K562 (cell line): Measurements from ENCODE around the gene CD6. TPM values are rescaled to one million over a fixed set of nuclear protein-coding genes. Genes with fewer than 3 reads are reported as not detected.

Experiments used
- ATAC-seq: fragments of 200-7000 bp; cut with Tn5 transposase; 3 replicates; pipeline ENCODE4 v1.9.1; 2020; ENCODE audit warnings: moderate library complexity
- BruUV-seq: library from RNA; stranded (reverse); fragments of 400-500 nt; replicated peaks from 2 replicates; lab custom pipeline; 2021; lab: Mats Ljungman, UMichigan
- CTCF ChIA-PET: fragments of 300-600 bp; formaldehyde crosslinking; extraction: SDS; loops from one replicate; lab custom pipeline; 2021; ENCODE audit warnings: low intra/inter-chr PET ratio; lab: Yijun Ruan, JAX
- POLR2A ChIA-PET: fragments of 300-600, 350-650 bp; sonication (Branson Sonifier 250); formaldehyde crosslinking; extraction: SDS; loops from one replicate; lab custom pipeline; 2021; ENCODE audit warnings: antibody characterized with exemption, inconsistent platforms; lab: Yijun Ruan, JAX
- DNase-seq, 4 experiments: peaks; one replicate each; pipeline versions ENCODE4 v3.0.0 to v3.0.0-alpha.2; 2011 to 2018; ENCODE audit warnings: low spot score in 3 of 4, mixed read lengths in 3 of 4; ENCODE audit errors: extremely low read depth in 1 of 4
- FAIRE-seq: peaks from 2 replicates; lab custom pipeline; 2011; peaks lifted over from hg19 to GRCh38; lab: Jason Lieb, UNC
- H2AFZ ChIP-seq: 2 replicates; pipeline ENCODE4 v1.6.0; 2011; ENCODE audit warnings: low read depth, low read length, control low read depth, inconsistent platforms
- H3K27ac ChIP-seq: fragments of 200-600 bp; 3 replicates; pipeline ENCODE4 v1.8.0; 2011; ENCODE audit warnings: low read depth, mild to moderate bottlenecking, control low read depth, inconsistent platforms, low read length, moderate library complexity, mixed read lengths; ENCODE audit errors: extremely low read depth
- H3K27me3 ChIP-seq, 2 experiments: fragments of 300-600 bp in 1 of 2; 2 replicates in 1 of 2; 3 replicates in 1 of 2; pipeline versions ENCODE4 v1.6.0 to v1.8.0; 2011; ENCODE audit warnings: inconsistent platforms in 2 of 2, low read length in 2 of 2, mild to moderate bottlenecking in 1 of 2, mixed read lengths in 1 of 2, moderate library complexity in 1 of 2; ENCODE audit not compliant: control insufficient read depth in 2 of 2, insufficient read depth in 2 of 2
- H3K36me3 ChIP-seq: fragments of 300-600 bp; 3 replicates; pipeline ENCODE4 v1.8.0; 2011; ENCODE audit warnings: mild to moderate bottlenecking, low read length, inconsistent platforms; ENCODE audit not compliant: control insufficient read depth, insufficient read depth
- H3K4me1 ChIP-seq, 2 experiments: fragments of 200-600 bp in 1 of 2; replicated peaks in 1 of 2; 2 replicates in 1 of 2; 3 replicates in 1 of 2; pipeline versions ENCODE4 v1.5.1 to v1.8.0; 2011; ENCODE audit warnings: inconsistent platforms in 2 of 2, low read length in 2 of 2, mild to moderate bottlenecking in 1 of 2, mixed read lengths in 1 of 2, moderate library complexity in 1 of 2; ENCODE audit not compliant: control insufficient read depth in 2 of 2, insufficient read depth in 2 of 2
- H3K4me2 ChIP-seq: 2 replicates; pipeline ENCODE4 v1.6.1; 2011; ENCODE audit warnings: low read length, control low read depth, inconsistent platforms, mixed read lengths; ENCODE audit not compliant: insufficient read depth
- H3K4me3 ChIP-seq: fragments of 200-600 bp; sonication (generic), shearing (Covaris generic); 2 replicates; pipeline ENCODE4 v1.5.1; 2016; ENCODE audit warnings: control low read depth, inconsistent platforms
- H3K79me2 ChIP-seq: fragments of 200-600 bp; 3 replicates; pipeline ENCODE4 v1.8.0; 2011; ENCODE audit warnings: low read length, inconsistent platforms; ENCODE audit not compliant: control insufficient read depth, insufficient read depth
- H3K9ac ChIP-seq, 2 experiments: 2 replicates each; pipeline versions ENCODE4 v1.6.0 to v1.6.1; 2011; ENCODE audit warnings: low read depth in 2 of 2, low read length in 2 of 2, control low read depth in 1 of 2, inconsistent platforms in 1 of 2, mild to moderate bottlenecking in 1 of 2, mixed read lengths in 1 of 2; ENCODE audit not compliant: insufficient read depth in 1 of 2
- H3K9me1 ChIP-seq: one replicate; pipeline ENCODE4 v1.6.0; 2011; ENCODE audit warnings: inconsistent platforms, mild to moderate bottlenecking, low read length, moderate library complexity; ENCODE audit not compliant: control insufficient read depth, insufficient read depth
- H3K9me3 ChIP-seq: replicated peaks from 2 replicates; pipeline ENCODE4 v1.5.1; 2011; ENCODE audit warnings: low read depth, low read length, inconsistent platforms; ENCODE audit not compliant: control insufficient read depth, insufficient read depth
- H4K20me1 ChIP-seq: replicated peaks from 2 replicates; pipeline ENCODE4 v1.6.1; 2011; ENCODE audit warnings: low read length, inconsistent platforms, mixed read lengths; ENCODE audit not compliant: control insufficient read depth, insufficient read depth
- CBX1 ChIP-seq: sonication (generic); IDR thresholded peaks from 2 replicates; pipeline ENCODE4 v1.6.1; 2016; ENCODE audit warnings: antibody characterized with exemption, low read depth, mild to moderate bottlenecking
- FOXJ2 ChIP-seq: fragments of 200-800 bp; sonication (Bioruptor generic); IDR thresholded peaks from 2 replicates; pipeline ENCODE4 v1.6.1; 2016; ENCODE audit warnings: missing genetic modification characterization, missing compliant biosample characterization
- IFI16 ChIP-seq: fragments of 250-450 bp; sonication (Bioruptor Pico); IDR thresholded peaks from 2 replicates; pipeline ENCODE4 v2.1.2; 2022; ENCODE audit warnings: mild to moderate bottlenecking, inconsistent platforms
- MAFK ChIP-seq: IDR thresholded peaks from 2 replicates; pipeline ENCODE4 v1.6.1; 2011; ENCODE audit warnings: low read length, improper control_type of control experiment
- NCOA4 ChIP-seq: fragments of 450-650 bp; IDR thresholded peaks from 2 replicates; pipeline ENCODE4 v1.6.1; 2018; ENCODE audit warnings: mild to moderate bottlenecking; ENCODE audit not compliant: partially characterized antibody
- SRF ChIP-seq, 2 experiments: fragments of 250-450, 450-650 bp in 1 of 2; sonication (Bioruptor Pico) in 1 of 2; sonication (generic) in 1 of 2; formaldehyde crosslinking; IDR thresholded peaks; 2 replicates each; pipeline versions ENCODE4 v1.5.0 to v1.5.1; 2020 to 2022; ENCODE audit warnings: mild to moderate bottlenecking in 1 of 2, missing genetic modification reagents in 1 of 2
- ZNF197 ChIP-seq: fragments of 200-800 bp; sonication (Bioruptor generic); IDR thresholded peaks from 2 replicates; pipeline ENCODE4 v1.6.1; 2016; ENCODE audit warnings: low read depth, missing genetic modification characterization, missing compliant biosample characterization
- ZNF347 ChIP-seq: fragments of 450-650 bp; formaldehyde crosslinking; IDR thresholded peaks from 2 replicates; pipeline ENCODE4 v1.4.0; 2020; ENCODE audit warnings: low read depth, mild to moderate bottlenecking, moderate library complexity
- ZNF79 ChIP-seq: fragments of 250-450 bp; sonication (Bioruptor Pico); IDR thresholded peaks from 2 replicates; pipeline ENCODE4 v1.4.0; 2020; ENCODE audit warnings: low read depth, mild to moderate bottlenecking, moderate library complexity
- WGBS: fragments of 100-300 bp; shearing (Covaris generic); methylation state at CpG from one replicate; pipeline ENCODE4 v1.1.6; 2016; ENCODE audit warnings: low coverage, mixed read lengths; ENCODE audit not compliant: insufficient coverage; ENCODE audit errors: missing lambda C conversion rate; 5-methylcytosine and 5-hydroxymethylcytosine counted together
- in situ Hi-C: fragments of 300-500 bp; cut with MboI; formaldehyde crosslinking; loops from 4 replicates; pipeline ENCODE4 v1.15.0; 2018; ENCODE audit warnings: inconsistent platforms, mixed read lengths
- intact Hi-C: fragments of 100-400 bp; cut with micrococcal nuclease; formaldehyde crosslinking; loops from 2 replicates; pipeline ENCODE4 v1.14.2; 2022
- polyA plus RNA-seq, 8 experiments: library from polyadenylated mRNA; depleted of rRNA in 4 of 8; stranded (reverse) in 5 of 8; unstranded in 3 of 8; fragments of >200 nt; fragmentation: Nextera tagmentation in 2 of 8; fragmentation: Illumina TruSeq in 1 of 8; extraction: Ambion mirVana in 2 of 8; extraction: Trizol in 1 of 8; gene quantifications; 2 replicates each; pipeline versions ENCODE4 v1.2.1 to v1.2.3, GENCODE V29; 2011 to 2014; ENCODE audit warnings: inconsistent platforms in 1 of 8, missing spikeins in 1 of 8
- total RNA-seq, 7 experiments: library from RNA; depleted of rRNA in 6 of 7; stranded (reverse); fragments of >200 nt in 6 of 7; fragmentation: Illumina TruSeq in 2 of 7; extraction: Trizol in 2 of 7; gene quantifications; 2 replicates each; pipeline versions ENCODE4 v1.2.1 to v1.2.3, GENCODE V29; 2011 to 2021; ENCODE audit warnings: low replicate concordance in 1 of 7
- TF ChIP-seq, protein P1 (sequence below): fragments of 250-450 bp; sonication (Bioruptor Pico); IDR thresholded peaks from 2 replicates; pipeline ENCODE4 v1.8.0; 2021; ENCODE audit warnings: moderate library complexity, mild to moderate bottlenecking, inconsistent platforms
- TF ChIP-seq, protein P2 (sequence below): fragments of 250-450 bp; sonication (Bioruptor Pico); IDR thresholded peaks from 2 replicates; pipeline ENCODE4 v1.9.0; 2021; ENCODE audit warnings: mild to moderate bottlenecking
- TF ChIP-seq, protein P3 (sequence below): sonication (generic); formaldehyde crosslinking; IDR thresholded peaks from 2 replicates; pipeline ENCODE4 v1.8.1; 2023; ENCODE audit warnings: missing genetic modification reagents, mild to moderate bottlenecking, borderline replicate concordance
- TF ChIP-seq, protein P4 (sequence below), 2 experiments: fragments of 150-350 bp in 1 of 2; IDR thresholded peaks; 2 replicates each; pipeline ENCODE4 v1.6.1; 2012 to 2016; ENCODE audit warnings: low read depth in 2 of 2, low read length in 2 of 2, mild to moderate bottlenecking in 1 of 2, moderate library complexity in 1 of 2

The CD6 gene
- total and polyA plus RNA-seq, 9 of the 15 experiments (the other 6 are each of a cell fraction or from before 2014, with no cell fraction given) = 0.84 TPM; not detected in 8

DNA sequence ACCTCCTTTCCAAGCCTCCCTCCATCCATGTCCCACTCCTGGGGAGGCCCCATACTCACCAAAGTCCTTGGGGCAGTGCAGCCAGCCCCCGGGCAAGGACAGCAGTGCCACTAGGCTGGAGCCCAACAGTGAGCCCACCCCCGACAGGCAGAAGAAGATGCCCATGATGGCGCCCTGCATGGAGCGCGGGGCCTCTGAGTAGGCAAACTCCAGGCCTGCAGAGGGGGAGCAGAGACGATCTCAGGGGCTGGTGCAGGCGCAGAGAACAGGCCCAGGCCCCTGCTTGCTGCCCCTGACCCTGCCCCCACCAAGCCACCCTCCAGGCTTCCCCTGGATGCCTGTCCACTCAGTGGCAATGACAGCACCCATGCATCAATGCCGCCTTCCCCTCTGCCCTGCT, 33.7 kb upstream of the CD6 start (continued):
- TF ChIP-seq ZNF347 (CRISPR knock-in tag) = no peak
- TF ChIP-seq CBX1 = no peak

DNA sequence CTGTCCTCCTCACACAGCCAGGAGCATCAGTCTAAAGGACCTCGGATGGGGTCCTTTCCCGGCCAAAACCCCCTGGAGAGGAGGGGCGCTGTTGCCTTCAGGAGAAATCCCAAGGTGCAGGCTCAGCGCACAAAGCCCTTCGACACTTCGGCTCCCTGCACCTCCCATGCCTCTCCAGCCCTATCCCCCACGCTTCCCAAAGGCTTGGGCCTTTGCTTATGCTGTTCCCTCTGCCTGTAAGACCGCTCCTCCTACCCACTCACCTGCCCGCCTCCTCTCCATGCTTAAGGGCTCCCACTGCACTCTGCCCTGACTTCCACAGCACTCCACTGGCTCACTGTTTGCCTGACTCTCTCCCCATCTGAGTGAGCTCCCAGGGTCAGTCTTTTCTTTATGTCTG, 33.0 kb upstream of the CD6 start:
- no peaks in the 10 kb centered on the region for H3K9me3 ChIP-seq
- no peak overlapping the region for H3K4me2 ChIP-seq
- FAIRE-seq = no peak
- no peak overlapping the region for H2AFZ ChIP-seq
- in situ Hi-C loops = no loop called here
- DNase-seq = no peak
- peaks cover 0 to 19% of the 10 kb centered on the region in 2 experiments; a peak in 1 of 5 replicates for H3K4me1 ChIP-seq
- no peaks in the 10 kb centered on the region for H3K36me3 ChIP-seq
- no TSS peak for BruUV-seq
- H3K9me1 ChIP-seq = no peaks in the 10 kb centered on the region
- H3K27me3 ChIP-seq = peaks cover 66 to 87% of the 10 kb centered on the region in 2 experiments
- intact Hi-C loops = no loop called here
- H3K9ac ChIP-seq = no peak overlapping the region
- H3K4me3 ChIP-seq = no peak overlapping the region
- WGBS = 0% methylated on average over 9 of the region's 9 CpGs
- ATAC-seq = no peak; the same call in 2 of the 3 replicates
- H3K27ac ChIP-seq = no peak overlapping the region
- CTCF ChIA-PET = no interaction called here
- H4K20me1 ChIP-seq = peaks cover 16% of the 10 kb centered on the region
- POLR2A ChIA-PET = no interaction called here
- H3K79me2 ChIP-seq = no peaks in the 10 kb centered on the region
- TF ChIP-seq IFI16 (no peak), MAFK (no peak), ZNF79 (no peak), ZNF197 (CRISPR knock-in tag) (no peak), NCOA4 (no peak), FOXJ2 (tag) (no peak), SRF (CRISPR knock-in tag; IDR thresholded peaks at IDR 0.05) (no peak)
- TF ChIP-seq, protein P1, sequence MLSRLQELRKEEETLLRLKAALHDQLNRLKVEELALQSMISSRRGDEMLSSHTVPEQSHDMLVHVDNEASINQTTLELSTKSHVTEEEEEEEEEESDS (CRISPR knock-in tag) = no peak
- TF ChIP-seq, protein P2, sequence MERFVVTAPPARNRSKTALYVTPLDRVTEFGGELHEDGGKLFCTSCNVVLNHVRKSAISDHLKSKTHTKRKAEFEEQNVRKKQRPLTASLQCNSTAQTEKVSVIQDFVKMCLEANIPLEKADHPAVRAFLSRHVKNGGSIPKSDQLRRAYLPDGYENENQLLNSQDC (CRISPR knock-in tag) = no peak
- TF ChIP-seq, protein P3, sequence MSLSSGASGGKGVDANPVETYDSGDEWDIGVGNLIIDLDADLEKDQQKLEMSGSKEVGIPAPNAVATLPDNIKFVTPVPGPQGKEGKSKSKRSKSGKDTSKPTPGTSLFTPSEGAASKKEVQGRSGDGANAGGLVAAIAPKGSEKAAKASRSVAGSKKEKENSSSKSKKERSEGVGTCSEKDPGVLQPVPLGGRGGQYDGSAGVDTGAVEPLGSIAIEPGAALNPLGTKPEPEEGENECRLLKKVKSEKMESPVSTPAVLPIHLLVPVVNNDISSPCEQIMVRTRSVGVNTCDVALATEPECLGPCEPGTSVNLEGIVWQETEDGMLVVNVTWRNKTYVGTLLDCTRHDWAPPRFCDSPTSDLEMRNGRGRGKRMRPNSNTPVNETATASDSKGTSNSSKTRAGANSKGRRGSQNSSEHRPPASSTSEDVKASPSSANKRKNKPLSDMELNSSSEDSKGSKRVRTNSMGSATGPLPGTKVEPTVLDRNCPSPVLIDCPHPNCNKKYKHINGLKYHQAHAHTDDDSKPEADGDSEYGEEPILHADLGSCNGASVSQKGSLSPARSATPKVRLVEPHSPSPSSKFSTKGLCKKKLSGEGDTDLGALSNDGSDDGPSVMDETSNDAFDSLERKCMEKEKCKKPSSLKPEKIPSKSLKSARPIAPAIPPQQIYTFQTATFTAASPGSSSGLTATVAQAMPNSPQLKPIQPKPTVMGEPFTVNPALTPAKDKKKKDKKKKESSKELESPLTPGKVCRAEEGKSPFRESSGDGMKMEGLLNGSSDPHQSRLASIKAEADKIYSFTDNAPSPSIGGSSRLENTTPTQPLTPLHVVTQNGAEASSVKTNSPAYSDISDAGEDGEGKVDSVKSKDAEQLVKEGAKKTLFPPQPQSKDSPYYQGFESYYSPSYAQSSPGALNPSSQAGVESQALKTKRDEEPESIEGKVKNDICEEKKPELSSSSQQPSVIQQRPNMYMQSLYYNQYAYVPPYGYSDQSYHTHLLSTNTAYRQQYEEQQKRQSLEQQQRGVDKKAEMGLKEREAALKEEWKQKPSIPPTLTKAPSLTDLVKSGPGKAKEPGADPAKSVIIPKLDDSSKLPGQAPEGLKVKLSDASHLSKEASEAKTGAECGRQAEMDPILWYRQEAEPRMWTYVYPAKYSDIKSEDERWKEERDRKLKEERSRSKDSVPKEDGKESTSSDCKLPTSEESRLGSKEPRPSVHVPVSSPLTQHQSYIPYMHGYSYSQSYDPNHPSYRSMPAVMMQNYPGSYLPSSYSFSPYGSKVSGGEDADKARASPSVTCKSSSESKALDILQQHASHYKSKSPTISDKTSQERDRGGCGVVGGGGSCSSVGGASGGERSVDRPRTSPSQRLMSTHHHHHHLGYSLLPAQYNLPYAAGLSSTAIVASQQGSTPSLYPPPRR (CRISPR knock-in tag) = no peak
- TF ChIP-seq, protein P4, sequence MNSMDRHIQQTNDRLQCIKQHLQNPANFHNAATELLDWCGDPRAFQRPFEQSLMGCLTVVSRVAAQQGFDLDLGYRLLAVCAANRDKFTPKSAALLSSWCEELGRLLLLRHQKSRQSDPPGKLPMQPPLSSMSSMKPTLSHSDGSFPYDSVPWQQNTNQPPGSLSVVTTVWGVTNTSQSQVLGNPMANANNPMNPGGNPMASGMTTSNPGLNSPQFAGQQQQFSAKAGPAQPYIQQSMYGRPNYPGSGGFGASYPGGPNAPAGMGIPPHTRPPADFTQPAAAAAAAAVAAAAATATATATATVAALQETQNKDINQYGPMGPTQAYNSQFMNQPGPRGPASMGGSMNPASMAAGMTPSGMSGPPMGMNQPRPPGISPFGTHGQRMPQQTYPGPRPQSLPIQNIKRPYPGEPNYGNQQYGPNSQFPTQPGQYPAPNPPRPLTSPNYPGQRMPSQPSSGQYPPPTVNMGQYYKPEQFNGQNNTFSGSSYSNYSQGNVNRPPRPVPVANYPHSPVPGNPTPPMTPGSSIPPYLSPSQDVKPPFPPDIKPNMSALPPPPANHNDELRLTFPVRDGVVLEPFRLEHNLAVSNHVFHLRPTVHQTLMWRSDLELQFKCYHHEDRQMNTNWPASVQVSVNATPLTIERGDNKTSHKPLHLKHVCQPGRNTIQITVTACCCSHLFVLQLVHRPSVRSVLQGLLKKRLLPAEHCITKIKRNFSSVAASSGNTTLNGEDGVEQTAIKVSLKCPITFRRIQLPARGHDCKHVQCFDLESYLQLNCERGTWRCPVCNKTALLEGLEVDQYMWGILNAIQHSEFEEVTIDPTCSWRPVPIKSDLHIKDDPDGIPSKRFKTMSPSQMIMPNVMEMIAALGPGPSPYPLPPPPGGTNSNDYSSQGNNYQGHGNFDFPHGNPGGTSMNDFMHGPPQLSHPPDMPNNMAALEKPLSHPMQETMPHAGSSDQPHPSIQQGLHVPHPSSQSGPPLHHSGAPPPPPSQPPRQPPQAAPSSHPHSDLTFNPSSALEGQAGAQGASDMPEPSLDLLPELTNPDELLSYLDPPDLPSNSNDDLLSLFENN (IDR thresholded peaks at IDR 0.05; ENCODE audit: low read depth in 2 of 2, low read length in 2 of 2) = no peak
